Mesenchymal stem cell (in vitro differentiated cells and primary cell): ENCODE data around the gene ROR2.
A peak's percentile ranks its signal among the peaks of the same experiment; 100 is the strongest.

ENCODE experiments used
- DNase-seq: peaks from one replicate; pipeline ENCODE4 v3.0.0-alpha.2; 2013
- H2AFZ ChIP-seq: one replicate; pipeline ENCODE4 v1.6.1; 2013; ENCODE audit warnings: low read depth, mild to moderate bottlenecking, control low read depth, inconsistent platforms, low read length, moderate library complexity
- H2AK5ac ChIP-seq: 2 replicates; pipeline ENCODE4 v1.6.1; 2013; ENCODE audit warnings: low read length, moderate library complexity, mild to moderate bottlenecking, inconsistent platforms; ENCODE audit not compliant: severe bottlenecking
- H2BK120ac ChIP-seq: one replicate; pipeline ENCODE4 v1.6.1; 2013; ENCODE audit warnings: low read depth, mild to moderate bottlenecking, inconsistent platforms, low read length, moderate library complexity
- H2BK12ac ChIP-seq, 2 experiments: one replicate each; pipeline ENCODE4 v1.6.1; 2013; ENCODE audit warnings: inconsistent platforms in 2 of 2, low read length in 2 of 2, mild to moderate bottlenecking in 2 of 2, moderate library complexity in 2 of 2, control low read depth in 1 of 2
- H2BK15ac ChIP-seq: one replicate; pipeline ENCODE4 v1.6.1; 2013; ENCODE audit warnings: mild to moderate bottlenecking, low read depth, inconsistent platforms; ENCODE audit not compliant: poor library complexity, severe bottlenecking
- H2BK5ac ChIP-seq: 2 replicates; pipeline ENCODE4 v1.6.1; 2013; ENCODE audit warnings: low read depth, mild to moderate bottlenecking, low read length, control low read depth, inconsistent platforms; ENCODE audit not compliant: poor library complexity, severe bottlenecking
- H3K14ac ChIP-seq, 2 experiments: one replicate each; pipeline ENCODE4 v1.6.1; 2013; ENCODE audit warnings: inconsistent platforms in 2 of 2, low read length in 2 of 2, control low read depth in 1 of 2, mild to moderate bottlenecking in 1 of 2, moderate library complexity in 1 of 2
- H3K18ac ChIP-seq, 2 experiments: one replicate each; pipeline ENCODE4 v1.6.1; 2013; ENCODE audit warnings: inconsistent platforms in 2 of 2, low read length in 2 of 2, control low read depth in 1 of 2, low read depth in 1 of 2, mild to moderate bottlenecking in 1 of 2
- H3K23ac ChIP-seq, 2 experiments: one replicate each; pipeline ENCODE4 v1.6.1; 2013; ENCODE audit warnings: inconsistent platforms in 2 of 2, low read length in 2 of 2, mild to moderate bottlenecking in 2 of 2, moderate library complexity in 2 of 2, control low read depth in 1 of 2
- H3K27ac ChIP-seq: 2 replicates; pipeline ENCODE4 v1.5.1; 2013; ENCODE audit warnings: mild to moderate bottlenecking, moderate library complexity, low read length, control low read depth, inconsistent platforms; ENCODE audit not compliant: poor library complexity, severe bottlenecking
- H3K27me3 ChIP-seq, 2 experiments: 2 replicates each; pipeline versions ENCODE4 v1.6.1 to v1.7.0; 2013; ENCODE audit warnings: low read length in 2 of 2, mild to moderate bottlenecking in 2 of 2, moderate library complexity in 2 of 2, control low read depth in 1 of 2, inconsistent platforms in 1 of 2; ENCODE audit not compliant: control insufficient read depth in 1 of 2, insufficient read depth in 1 of 2
- H3K36me3 ChIP-seq, 2 experiments: 2 replicates each; pipeline versions ENCODE4 v1.6.1 to v1.7.0; 2013; ENCODE audit warnings: low read length in 2 of 2, control low read depth in 1 of 2, inconsistent platforms in 1 of 2, low read depth in 1 of 2, mild to moderate bottlenecking in 1 of 2; ENCODE audit not compliant: insufficient read depth in 2 of 2, control insufficient read depth in 1 of 2
- H3K4ac ChIP-seq, 2 experiments: one replicate each; pipeline ENCODE4 v1.6.1; 2013; ENCODE audit warnings: inconsistent platforms in 2 of 2, low read length in 2 of 2, mild to moderate bottlenecking in 2 of 2, moderate library complexity in 2 of 2, control low read depth in 1 of 2, low read depth in 1 of 2
- H3K4me1 ChIP-seq: 2 replicates; pipeline ENCODE4 v1.6.1; 2013; ENCODE audit warnings: low read depth, low read length, control low read depth; ENCODE audit not compliant: control insufficient read depth, insufficient read depth
- H3K4me2 ChIP-seq: 2 replicates; pipeline ENCODE4 v1.6.1; 2013; ENCODE audit warnings: low read length, mild to moderate bottlenecking, inconsistent platforms; ENCODE audit not compliant: poor library complexity, severe bottlenecking
- H3K4me3 ChIP-seq, 2 experiments: 2 replicates each; pipeline versions ENCODE4 v1.5.1 to v1.7.0; 2013; ENCODE audit warnings: low read length in 2 of 2, mild to moderate bottlenecking in 2 of 2, control low read depth in 1 of 2, low read depth in 1 of 2; ENCODE audit not compliant: insufficient read depth in 1 of 2
- H3K79me1 ChIP-seq: replicated peaks from 2 replicates; pipeline ENCODE4 v1.6.1; 2013; ENCODE audit warnings: mild to moderate bottlenecking, control low read depth, low read length, inconsistent platforms; ENCODE audit not compliant: poor library complexity, severe bottlenecking
- H3K9ac ChIP-seq: 2 replicates; pipeline ENCODE4 v1.7.0; 2013; ENCODE audit warnings: mild to moderate bottlenecking, low read length, moderate library complexity
- H3K9me3 ChIP-seq: 2 replicates; pipeline ENCODE4 v1.7.0; 2013; ENCODE audit warnings: mild to moderate bottlenecking, low read length; ENCODE audit not compliant: control insufficient read depth
- H4K8ac ChIP-seq: one replicate; pipeline ENCODE4 v1.6.1; 2013; ENCODE audit warnings: inconsistent platforms, mild to moderate bottlenecking, low read length, moderate library complexity
- H4K91ac ChIP-seq: one replicate; pipeline ENCODE4 v1.6.1; 2013; ENCODE audit warnings: mild to moderate bottlenecking, low read length, inconsistent platforms
- WGBS: methylation state at CpG from one replicate; pipeline ENCODE4 v1.1.7; 2013; ENCODE audit warnings: mixed read lengths; 5-methylcytosine and 5-hydroxymethylcytosine counted together

Gene ROR2

DNA sequence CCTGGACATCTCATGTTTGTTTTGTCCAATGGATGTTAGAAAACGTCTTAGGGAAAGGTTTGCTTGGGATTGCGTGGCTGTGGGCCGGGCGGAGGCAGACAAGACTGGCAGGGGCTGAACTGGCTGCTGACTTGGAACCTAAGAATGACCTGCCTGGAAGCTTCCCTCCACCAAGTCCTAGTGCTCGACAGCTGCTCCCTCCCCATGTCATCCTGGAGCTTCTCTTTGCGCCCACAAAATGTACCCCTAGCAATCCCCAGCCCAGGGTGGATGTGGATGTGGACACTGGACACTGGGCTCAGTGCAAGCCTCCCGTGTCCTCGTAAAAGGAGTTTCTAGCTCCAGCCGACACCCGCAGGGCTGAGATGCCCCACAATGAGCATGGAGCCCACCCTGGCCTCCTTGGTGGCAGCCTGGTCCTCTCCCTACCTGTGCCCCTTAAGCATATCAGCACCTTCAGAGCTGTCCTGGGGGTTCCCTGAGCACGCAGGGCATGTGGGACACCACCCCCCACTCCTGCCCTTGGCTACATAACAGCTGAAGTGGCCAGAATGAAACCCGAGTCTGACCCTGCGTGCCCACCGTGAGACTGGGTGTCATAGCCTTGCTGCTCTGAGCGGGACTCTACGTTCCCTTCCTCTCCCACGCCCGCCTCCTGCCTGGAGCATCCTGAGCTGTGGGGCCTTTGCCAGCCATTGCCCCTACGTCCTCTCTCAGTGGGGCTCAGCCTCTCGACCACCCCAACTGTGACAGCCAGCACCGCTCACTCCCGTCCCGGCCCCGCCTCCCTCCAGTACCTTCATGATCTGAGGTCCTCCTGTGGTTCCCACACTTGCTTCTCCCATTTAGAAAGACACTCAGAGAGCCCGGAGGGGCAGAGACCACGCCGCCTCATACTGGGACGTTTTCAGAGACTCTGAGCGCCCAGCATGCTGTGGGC, 180.8 kb downstream of the ROR2 start:
- no peak overlapping the region for H3K9ac ChIP-seq
- H4K91ac ChIP-seq = peak overlapping the region; percentile 18
- H2BK5ac ChIP-seq = no peak overlapping the region
- H2BK120ac ChIP-seq = no peak overlapping the region
- H4K8ac ChIP-seq = no peak overlapping the region
- no peak overlapping the region for H3K4ac ChIP-seq
- H2BK12ac ChIP-seq = no peak overlapping the region
- peaks cover 44% of the 10 kb centered on the region for H3K79me1 ChIP-seq
- H3K4me1 ChIP-seq = peaks cover 14% of the 10 kb centered on the region
- no peak for DNase-seq
- WGBS = 91% methylated on average over 29 of the region's 29 CpGs
- H3K9me3 ChIP-seq = no peaks in the 10 kb centered on the region
- H3K27me3 ChIP-seq = no peaks in the 10 kb centered on the region
- H3K4me2 ChIP-seq = no peak overlapping the region
- no peak overlapping the region for H3K27ac ChIP-seq
- peaks cover 0 to 11% of the 10 kb centered on the region in 2 experiments for H3K36me3 ChIP-seq
- peak overlapping the region; percentile 6 for H2BK15ac ChIP-seq
- H3K14ac ChIP-seq = no peak overlapping the region
- no peak overlapping the region for H3K23ac ChIP-seq
- no peak overlapping the region for H3K4me3 ChIP-seq
- H2AK5ac ChIP-seq = no peak overlapping the region
- H2AFZ ChIP-seq = no peak overlapping the region
- no peak overlapping the region for H3K18ac ChIP-seq

DNA sequence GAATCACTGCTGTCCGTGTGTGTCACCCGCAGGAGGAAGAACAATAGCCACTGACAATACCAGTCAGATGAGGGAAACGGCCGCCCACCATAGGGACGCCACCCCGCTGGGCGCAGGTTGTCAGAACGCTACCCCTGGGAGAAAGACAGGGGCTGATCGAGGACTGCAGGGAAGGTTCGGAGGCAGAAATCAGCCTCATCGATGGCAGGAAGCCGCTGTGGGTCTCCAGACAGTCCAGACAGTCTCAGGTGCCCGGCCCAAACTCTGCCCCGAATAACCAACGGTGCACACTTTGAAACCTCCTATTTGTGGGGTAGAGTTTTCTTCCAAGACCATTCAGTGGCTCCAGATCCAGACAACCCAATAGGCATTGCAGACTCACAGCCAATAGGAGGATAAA, 181.5 kb downstream of the ROR2 start:
- H3K4me1 ChIP-seq = peaks cover 14% of the 10 kb centered on the region
- H3K27me3 ChIP-seq = no peaks in the 10 kb centered on the region
- no peak overlapping the region for H2BK120ac ChIP-seq
- H3K9me3 ChIP-seq = no peaks in the 10 kb centered on the region
- H2BK5ac ChIP-seq = no peak overlapping the region
- no peak overlapping the region for H3K18ac ChIP-seq
- peaks cover 38% of the 10 kb centered on the region for H3K79me1 ChIP-seq
- DNase-seq = no peak
- no peak overlapping the region for H2BK15ac ChIP-seq
- H4K91ac ChIP-seq = no peak overlapping the region
- no peak overlapping the region for H2BK12ac ChIP-seq
- no peak overlapping the region for H3K4ac ChIP-seq
- no peak overlapping the region for H3K4me2 ChIP-seq
- 88% methylated on average over 14 of the region's 15 CpGs for WGBS
- H3K27ac ChIP-seq = no peak overlapping the region
- H3K23ac ChIP-seq = no peak overlapping the region
- no peak overlapping the region for H3K4me3 ChIP-seq
- no peak overlapping the region for H2AFZ ChIP-seq
- H2AK5ac ChIP-seq = no peak overlapping the region
- H3K9ac ChIP-seq = no peak overlapping the region
- peaks cover 0 to 7% of the 10 kb centered on the region in 2 experiments for H3K36me3 ChIP-seq
- H4K8ac ChIP-seq = no peak overlapping the region
- H3K14ac ChIP-seq = no peak overlapping the region

DNA sequence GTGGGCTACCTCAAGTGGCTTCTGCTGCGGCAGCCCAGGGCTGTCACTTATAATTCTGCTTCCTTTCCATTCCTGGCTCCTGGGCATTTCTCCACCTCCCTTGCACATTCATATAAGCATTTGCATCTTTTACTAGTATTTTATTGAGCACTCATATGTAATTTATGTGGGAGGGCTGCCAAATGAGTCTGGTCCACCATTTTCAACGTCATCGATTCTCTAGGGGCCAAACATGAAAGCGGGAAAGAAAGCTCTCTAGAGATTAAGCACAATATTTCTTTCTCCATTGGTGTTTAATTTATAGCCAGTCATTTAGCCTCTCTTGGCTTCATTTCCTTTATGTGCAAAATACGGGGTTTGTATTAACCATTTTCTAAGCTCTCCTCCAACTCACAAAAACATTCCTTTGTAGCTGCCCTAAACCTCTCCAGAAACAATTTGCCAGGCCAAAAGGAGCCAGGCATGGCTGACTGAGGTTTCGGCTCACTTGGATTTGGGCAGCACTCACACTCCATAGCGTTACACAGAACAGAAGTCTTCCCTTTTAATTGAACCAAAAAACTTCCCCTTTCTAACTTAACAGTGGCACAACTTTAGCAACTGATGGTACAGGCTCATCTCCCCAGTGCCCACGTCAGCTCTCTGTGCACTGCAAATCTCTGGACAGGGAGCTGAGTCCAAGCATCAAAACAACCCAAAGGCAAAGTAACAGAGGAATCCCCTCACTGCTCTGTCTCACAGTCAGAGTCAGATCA, 183.5 kb downstream of the ROR2 start:
- no peak overlapping the region for H3K4me3 ChIP-seq
- no peak overlapping the region for H2BK12ac ChIP-seq
- H3K9ac ChIP-seq = no peak overlapping the region
- H3K27me3 ChIP-seq = no peaks in the 10 kb centered on the region
- no peak overlapping the region for H2BK15ac ChIP-seq
- H3K4ac ChIP-seq = no peak overlapping the region
- peaks cover 6% of the 10 kb centered on the region for H3K4me1 ChIP-seq
- H3K79me1 ChIP-seq = peaks cover 37% of the 10 kb centered on the region
- H3K4me2 ChIP-seq = no peak overlapping the region
- H3K23ac ChIP-seq = no peak overlapping the region
- DNase-seq = no peak
- H3K14ac ChIP-seq = no peak overlapping the region
- H4K8ac ChIP-seq = no peak overlapping the region
- no peak overlapping the region for H2AK5ac ChIP-seq
- peaks cover 0 to 2% of the 10 kb centered on the region in 2 experiments for H3K36me3 ChIP-seq
- H3K27ac ChIP-seq = no peak overlapping the region
- H3K18ac ChIP-seq = no peak overlapping the region
- H3K9me3 ChIP-seq = no peaks in the 10 kb centered on the region
- H2BK5ac ChIP-seq = no peak overlapping the region
- no peak overlapping the region for H2AFZ ChIP-seq
- no peak overlapping the region for H4K91ac ChIP-seq
- no peak overlapping the region for H2BK120ac ChIP-seq
- 89% methylated on average over 8 of the region's 8 CpGs for WGBS

DNA sequence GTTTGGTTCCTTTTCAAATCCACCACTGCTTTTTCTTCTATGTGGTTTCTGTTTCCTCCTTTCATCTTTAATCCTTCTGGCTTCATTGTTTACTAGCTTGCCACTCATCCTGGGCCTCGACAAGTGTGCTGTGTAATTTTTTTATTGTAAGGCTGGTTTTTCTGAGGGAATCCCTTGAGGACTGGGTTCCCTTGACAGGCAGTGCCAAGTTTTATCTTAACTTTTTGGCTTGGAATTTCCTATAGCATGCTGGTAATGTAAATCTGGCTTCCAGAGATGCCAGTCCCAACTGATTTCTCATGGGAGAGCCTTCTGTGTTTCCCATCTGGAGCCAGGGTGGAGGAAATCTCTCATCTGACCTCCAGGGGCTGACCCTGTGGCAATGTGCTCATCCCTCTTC, 184.7 kb downstream of the ROR2 start:
- no peak overlapping the region for H3K18ac ChIP-seq
- H3K27me3 ChIP-seq = no peaks in the 10 kb centered on the region
- no peak overlapping the region for H4K91ac ChIP-seq
- no peak overlapping the region for H3K4me2 ChIP-seq
- H2BK5ac ChIP-seq = no peak overlapping the region
- H2BK12ac ChIP-seq = no peak overlapping the region
- no peak for DNase-seq
- peaks cover 3% of the 10 kb centered on the region for H3K4me1 ChIP-seq
- 35% methylated on average over 1 of the region's 1 CpG for WGBS
- no peaks in the 10 kb centered on the region for H3K9me3 ChIP-seq
- H2BK15ac ChIP-seq = no peak overlapping the region
- H3K9ac ChIP-seq = no peak overlapping the region
- H2BK120ac ChIP-seq = no peak overlapping the region
- H3K4me3 ChIP-seq = no peak overlapping the region
- no peak overlapping the region for H3K4ac ChIP-seq
- H2AFZ ChIP-seq = no peak overlapping the region
- no peak overlapping the region for H4K8ac ChIP-seq
- no peak overlapping the region for H3K27ac ChIP-seq
- peaks cover 42% of the 10 kb centered on the region for H3K79me1 ChIP-seq
- no peak overlapping the region for H3K23ac ChIP-seq
- H3K36me3 ChIP-seq = peaks cover 0 to 2% of the 10 kb centered on the region in 2 experiments
- H3K14ac ChIP-seq = no peak overlapping the region
- H2AK5ac ChIP-seq = no peak overlapping the region
